Breast epithelium (tissue), 3 donors: ENCODE results near the gene C10orf95.

Experiments used
- POLR2A ChIP-seq: fragments of 450-650 bp; IDR thresholded peaks from one replicate; pipeline ENCODE4 v1.6.1; 2016; ENCODE audit warnings: antibody characterized with exemption, mild to moderate bottlenecking, moderate library complexity
- POLR2AphosphoS5 ChIP-seq, 3 donors: sonication (generic); formaldehyde crosslinking; IDR thresholded peaks; one replicate each; pipeline ENCODE4 v1.6.1; 2017; ENCODE audit warnings: antibody characterized with exemption in 3 of 3
- TF ChIP-seq, protein P1 (sequence below), 3 donors: fragments of 450-650 bp; IDR thresholded peaks; one replicate each; pipeline ENCODE4 v1.5.1; 2016 to 2017; ENCODE audit warnings: antibody characterized with exemption in 3 of 3, mild to moderate bottlenecking in 3 of 3, moderate library complexity in 3 of 3

DNA sequence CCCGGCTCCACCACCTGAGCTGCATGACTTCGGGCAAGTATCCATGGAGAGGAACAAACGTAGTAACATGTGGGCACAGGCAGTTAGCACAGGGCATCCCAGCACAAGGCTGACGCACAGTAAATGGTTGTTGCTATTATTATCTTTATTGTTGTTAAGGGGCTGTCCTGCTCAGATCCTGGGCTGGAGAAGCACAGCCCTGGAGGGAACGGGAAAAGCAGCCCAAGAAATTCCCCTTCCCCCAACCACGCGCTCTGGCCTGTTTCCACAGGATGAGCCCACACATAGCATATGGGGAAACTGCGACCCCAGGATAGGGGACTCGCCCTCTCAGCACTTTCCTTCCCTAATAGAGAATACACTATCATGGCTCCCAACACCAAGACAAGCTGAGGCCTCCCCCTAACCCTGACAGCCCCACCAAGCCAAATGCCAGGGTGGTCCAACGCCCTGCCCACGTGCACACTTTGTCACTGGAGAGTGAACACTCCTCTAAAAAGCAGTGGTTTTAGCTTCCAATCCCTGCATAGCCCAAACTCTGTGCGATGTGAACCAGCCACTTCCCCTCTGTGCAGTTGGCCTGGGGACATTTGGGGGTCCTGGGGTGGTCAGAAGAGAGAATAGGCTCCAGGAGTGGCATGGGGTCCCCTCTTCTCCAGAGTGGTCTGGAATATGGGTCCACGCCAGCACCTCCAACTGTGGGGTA, 43.8 kb downstream of the C10orf95 start:
- TF ChIP-seq, protein P1, sequence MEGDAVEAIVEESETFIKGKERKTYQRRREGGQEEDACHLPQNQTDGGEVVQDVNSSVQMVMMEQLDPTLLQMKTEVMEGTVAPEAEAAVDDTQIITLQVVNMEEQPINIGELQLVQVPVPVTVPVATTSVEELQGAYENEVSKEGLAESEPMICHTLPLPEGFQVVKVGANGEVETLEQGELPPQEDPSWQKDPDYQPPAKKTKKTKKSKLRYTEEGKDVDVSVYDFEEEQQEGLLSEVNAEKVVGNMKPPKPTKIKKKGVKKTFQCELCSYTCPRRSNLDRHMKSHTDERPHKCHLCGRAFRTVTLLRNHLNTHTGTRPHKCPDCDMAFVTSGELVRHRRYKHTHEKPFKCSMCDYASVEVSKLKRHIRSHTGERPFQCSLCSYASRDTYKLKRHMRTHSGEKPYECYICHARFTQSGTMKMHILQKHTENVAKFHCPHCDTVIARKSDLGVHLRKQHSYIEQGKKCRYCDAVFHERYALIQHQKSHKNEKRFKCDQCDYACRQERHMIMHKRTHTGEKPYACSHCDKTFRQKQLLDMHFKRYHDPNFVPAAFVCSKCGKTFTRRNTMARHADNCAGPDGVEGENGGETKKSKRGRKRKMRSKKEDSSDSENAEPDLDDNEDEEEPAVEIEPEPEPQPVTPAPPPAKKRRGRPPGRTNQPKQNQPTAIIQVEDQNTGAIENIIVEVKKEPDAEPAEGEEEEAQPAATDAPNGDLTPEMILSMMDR (IDR thresholded peaks at IDR 0.05), result no peak
- TF ChIP-seq POLR2AphosphoS5 (IDR thresholded peaks at IDR 0.05) (no peak), POLR2A (no peak)
